Body of pancreas (tissue), 4 donors: ENCODE data around the gene CEACAM19.

Experiments
- CTCF ChIP-seq, 7 experiments: fragments of 450-650 bp in 4 of 7; fragments of 200-600 bp in 3 of 7; sonication (generic) in 3 of 7; IDR thresholded peaks; one replicate each; pipeline ENCODE4 v1.5.1; 2016 to 2019; ENCODE audit warnings: antibody characterized with exemption in 7 of 7
- POLR2A ChIP-seq, 3 donors: fragments of 450-650 bp; IDR thresholded peaks; one replicate each; pipeline ENCODE4 v1.6.1; 2016; ENCODE audit warnings: antibody characterized with exemption in 3 of 3, mild to moderate bottlenecking in 2 of 3

GRCh38 chr19:44636439-44637389, 34.6 kb upstream of the CEACAM19 start:
- no peak for TF ChIP-seq CTCF (IDR thresholded peaks at IDR 0.05)
- TF ChIP-seq POLR2A (IDR thresholded peaks at IDR 0.05) = no peak
